GM08714 (cell line): ENCODE measurements around the gene TNNC2.

Experiments
- H3K4me3 ChIP-seq: fragments of 200-500 bp; sonication (Bioruptor generic); 2 replicates; pipeline ENCODE4 v1.5.1; 2014; ENCODE audit warnings: mild to moderate bottlenecking, low read length, inconsistent platforms
- ZNF274 ChIP-seq: IDR thresholded peaks from 2 replicates; pipeline ENCODE4 v1.6.1; 2012; ENCODE audit warnings: mild to moderate bottlenecking, low read depth, low read length

Gene TNNC2

DNA sequence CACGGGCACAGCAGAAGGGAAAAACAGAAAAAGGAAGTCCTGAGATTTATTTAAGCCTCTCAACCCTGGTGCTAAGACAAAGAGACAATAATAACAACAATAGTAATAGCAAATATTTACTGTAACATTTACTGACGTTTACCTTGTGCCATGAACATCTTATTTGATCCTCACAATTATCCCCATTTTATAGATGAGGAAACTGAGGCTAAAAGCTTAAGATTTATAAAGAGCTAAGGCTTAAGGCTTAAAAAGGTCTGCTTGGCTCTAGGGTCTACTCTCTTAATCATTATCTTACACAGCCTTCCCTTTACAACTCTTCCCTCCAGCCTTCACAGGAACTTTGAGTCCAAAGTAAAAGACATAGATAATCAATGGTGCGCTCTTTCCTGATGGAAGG lies 38.8 kb downstream of the TNNC2 start:
- no peak overlapping the region for H3K4me3 ChIP-seq
- no peak for TF ChIP-seq ZNF274

DNA sequence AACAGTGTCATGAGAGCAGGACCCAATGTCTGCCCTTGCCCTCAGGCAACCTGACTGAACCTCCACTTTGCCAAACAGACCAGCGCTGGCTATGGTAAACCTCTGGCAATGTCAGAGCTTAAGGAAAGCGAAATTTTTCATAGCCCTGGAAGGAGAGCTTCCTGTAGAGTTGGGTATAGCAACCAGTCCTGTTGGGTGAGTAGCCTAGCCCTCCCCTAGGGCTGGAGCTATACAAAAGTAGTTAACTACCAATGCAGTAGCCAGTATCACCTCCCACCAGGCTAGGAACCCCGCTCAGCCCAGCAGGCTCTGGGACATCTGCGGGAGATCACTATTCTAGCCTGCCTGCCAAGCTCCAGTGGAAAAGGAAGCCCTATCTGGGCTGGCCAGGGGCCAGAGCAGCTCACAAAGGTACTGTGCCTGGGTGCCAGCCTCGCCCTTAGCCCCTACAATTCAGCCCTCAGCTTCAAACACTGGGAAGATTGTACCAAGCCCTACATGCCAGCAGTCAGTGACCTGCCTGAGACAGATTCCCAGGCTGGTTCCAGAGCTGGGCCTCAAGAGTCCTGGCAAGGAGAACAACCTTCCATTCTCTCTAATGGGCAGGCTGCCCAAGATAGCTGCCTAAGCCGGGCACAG lies 43.3 kb downstream of the TNNC2 start:
- no peak for TF ChIP-seq ZNF274

DNA sequence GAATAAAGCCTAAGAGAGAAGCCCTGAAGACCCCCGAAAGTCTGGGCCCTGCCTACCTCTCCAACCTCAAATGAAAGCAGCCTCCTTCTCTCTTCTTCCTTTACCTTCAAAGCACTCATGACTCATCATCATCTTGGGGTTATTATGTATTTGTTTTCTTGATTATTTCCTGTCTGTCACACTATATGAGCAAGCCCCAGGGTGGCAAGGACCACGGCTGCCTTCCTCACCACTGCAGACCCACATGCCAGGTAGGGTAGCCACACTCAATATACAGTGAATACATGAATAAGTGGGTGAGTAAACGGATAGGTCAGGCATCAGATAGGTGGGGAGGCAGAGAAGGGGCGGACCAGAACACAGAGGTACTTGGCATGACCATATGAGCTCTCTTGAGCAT lies 44.2 kb downstream of the TNNC2 start:
- H3K4me3 ChIP-seq: no peak overlapping the region
- TF ChIP-seq ZNF274: no peak

More for the DNA sequence above, 43.3 kb downstream of the TNNC2 start:
- no peak overlapping the region for H3K4me3 ChIP-seq

DNA sequence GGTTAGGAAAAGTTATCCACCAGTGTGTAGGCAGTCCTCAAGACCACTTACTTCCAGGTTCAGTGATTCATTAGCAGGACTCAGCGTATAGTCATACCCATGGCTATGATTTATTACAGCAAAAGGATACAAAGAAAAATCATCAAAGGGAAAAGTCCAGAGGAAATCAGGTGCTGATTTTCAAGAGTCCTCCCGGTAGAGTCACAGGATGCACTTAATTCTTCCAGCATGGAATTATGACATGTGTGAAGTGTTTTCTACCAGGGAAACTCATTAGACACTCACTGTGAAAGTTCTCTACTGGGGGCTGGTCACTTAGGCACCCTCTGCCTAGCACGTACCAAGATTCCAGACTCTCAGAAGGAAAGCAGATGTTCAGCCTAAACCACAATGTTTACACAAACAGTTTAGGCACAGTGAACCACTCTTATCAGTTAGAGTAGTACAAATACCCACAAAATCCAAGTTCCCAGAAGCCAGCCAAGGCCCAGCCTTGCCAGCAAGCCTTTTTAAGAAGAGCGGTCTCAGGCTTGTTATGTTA lies 45.7 kb downstream of the TNNC2 start:
- no peak for TF ChIP-seq ZNF274
- no peak overlapping the region for H3K4me3 ChIP-seq

DNA sequence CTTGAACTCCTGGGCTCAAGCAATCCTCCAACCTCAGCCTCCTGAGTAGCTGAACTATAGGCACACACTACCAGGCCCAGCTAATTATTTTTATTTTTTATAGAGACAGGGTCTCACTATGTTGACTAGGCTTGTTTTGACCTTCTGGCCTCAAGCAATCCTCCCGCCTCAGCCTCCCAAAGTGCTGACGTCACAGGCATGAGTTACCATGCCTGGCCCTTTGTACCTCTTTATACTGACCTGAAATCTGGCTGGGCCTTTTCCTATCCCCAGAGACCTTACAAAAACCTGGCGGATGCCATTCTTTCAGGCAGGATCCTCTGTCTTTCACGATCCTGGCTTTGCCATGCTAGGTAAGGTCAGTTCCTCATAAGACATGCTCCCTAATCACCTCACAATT lies 47.0 kb downstream of the TNNC2 start:
- no peak overlapping the region for H3K4me3 ChIP-seq
- no peak for TF ChIP-seq ZNF274

DNA sequence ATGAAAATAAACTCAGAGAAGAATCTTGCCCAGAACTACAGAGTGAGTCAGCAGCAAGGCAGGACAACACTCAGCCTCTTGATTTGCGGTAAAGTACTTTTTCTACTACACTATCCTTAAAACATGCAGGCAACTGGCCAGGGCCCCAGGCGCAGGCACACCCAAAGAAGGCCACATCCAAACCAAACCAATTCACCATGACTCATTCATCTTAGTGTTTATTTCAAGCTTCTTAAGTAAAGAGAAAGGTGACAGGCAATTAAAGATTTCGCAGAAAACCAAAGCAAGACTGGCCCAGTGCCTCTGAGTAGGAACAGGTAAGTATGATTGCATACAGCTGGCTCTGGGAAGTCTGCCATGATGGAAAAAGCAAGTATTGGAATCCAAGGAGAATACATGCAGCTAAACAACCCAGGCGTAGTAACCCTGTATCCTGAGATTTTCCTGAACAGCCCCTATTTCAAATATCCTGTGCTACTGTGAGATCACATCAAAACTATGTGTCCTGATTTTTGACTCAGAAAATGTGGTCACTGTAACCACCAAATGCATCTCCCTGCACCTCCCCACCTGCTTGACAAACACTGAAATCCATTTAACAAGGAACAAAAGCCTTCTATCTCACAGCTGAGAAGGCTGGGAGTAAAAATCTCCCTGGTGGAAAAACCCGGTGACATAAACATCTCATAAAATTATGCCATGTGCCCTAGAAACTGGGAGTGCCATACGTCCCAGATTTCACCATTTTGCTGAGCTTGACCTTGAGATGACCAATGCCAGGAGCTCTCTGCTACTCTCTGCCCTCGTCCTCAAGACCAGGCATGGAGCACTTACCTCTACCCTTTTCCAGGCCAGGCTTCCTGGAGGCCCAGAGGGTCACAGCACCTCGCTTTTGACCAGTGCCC lies 47.8 kb downstream of the TNNC2 start:
- TF ChIP-seq ZNF274: no peak
- H3K4me3 ChIP-seq: no peak overlapping the region

DNA sequence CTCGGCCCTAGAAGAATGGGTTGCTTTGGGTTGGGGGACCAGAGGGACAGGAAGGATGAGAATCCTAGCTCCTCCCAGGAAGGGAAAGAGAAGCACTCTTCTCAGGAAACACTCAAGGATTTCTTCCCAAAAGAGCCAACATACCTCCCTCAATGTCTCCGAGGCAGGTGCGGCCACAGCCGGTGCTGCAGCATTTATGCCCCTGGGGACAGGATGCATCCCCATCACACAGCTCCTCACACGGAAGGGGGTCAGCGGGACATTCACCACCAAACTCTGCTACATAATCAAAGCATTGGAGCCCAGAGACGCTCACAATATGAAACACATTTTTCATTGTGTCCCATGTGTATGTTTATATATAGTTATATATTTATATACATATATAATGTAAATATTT lies 50.2 kb downstream of the TNNC2 start:
- TF ChIP-seq ZNF274: no peak

DNA sequence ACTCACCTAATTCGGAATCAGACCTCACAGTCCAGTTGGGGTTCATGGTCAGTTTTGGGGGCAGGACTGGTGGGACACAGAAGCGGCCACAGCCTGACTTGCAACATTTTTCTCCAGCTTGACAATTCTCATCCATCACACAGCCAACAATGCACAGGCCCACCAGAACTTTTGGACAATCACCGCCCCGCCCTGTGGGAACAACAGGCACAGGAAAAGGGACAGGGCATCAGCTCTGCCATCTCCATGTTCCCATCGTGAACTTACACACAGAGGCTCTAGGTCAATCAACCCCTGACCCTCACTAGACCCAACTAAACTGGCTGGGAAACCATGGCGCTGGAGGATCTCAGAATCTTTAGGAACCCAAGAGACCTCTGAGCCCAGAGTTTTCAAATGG lies 51.7 kb downstream of the TNNC2 start:
- H3K4me3 ChIP-seq: no peak overlapping the region
- TF ChIP-seq ZNF274: no peak

More for the DNA sequence above, 50.2 kb downstream of the TNNC2 start:
- H3K4me3 ChIP-seq: no peak overlapping the region

DNA sequence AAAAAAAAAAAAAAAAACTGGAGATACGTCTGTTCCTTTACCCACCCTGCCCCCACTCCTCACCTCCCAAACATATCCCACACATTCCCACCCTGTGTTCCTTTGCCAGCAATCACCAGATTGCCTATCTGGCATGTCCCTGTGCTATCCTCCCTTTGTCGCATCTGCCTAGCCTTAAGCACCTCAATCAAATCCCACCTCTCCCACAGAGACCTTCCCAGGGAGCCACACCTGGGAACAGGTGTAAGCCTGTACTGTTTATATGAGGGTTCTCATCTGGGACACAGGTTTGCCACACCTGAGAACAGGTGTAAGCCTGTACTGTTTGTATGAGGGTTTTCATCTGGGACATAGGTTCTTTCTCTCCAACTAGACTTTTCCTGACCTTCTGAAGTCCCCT lies 52.2 kb downstream of the TNNC2 start:
- TF ChIP-seq ZNF274: no peak
- H3K4me3 ChIP-seq: no peak overlapping the region
